Mesenteric fat pad (tissue), 1 donor: ENCODE measurements around the gene CBX3. TPM values are rescaled to one million over a fixed set of nuclear protein-coding genes. Genes with fewer than 3 reads are reported as not detected.
"Not testable (repeated sequence)": the region's sequence is repeated elsewhere in the genome, so short reads cannot be mapped to it uniquely, and the experiment has no call there.

Source experiments
- DNase-seq: peaks from one replicate; pipeline ENCODE4 v3.0.0-alpha.2; 2020; ENCODE audit warnings: low spot score
- total RNA-seq: library from RNA; stranded (reverse); fragmentation: NEBNext Ultra II Directional; extraction: Animal tissue kit (Norgen Biotek cat#: 25700); gene quantifications from one replicate; pipeline ENCODE4 v1.2.1, GENCODE V29; 2021
- donor health status: DM: yes; HTN: yes; CAD: no.

Gene CBX3
- total RNA-seq, 1 donor from 2014 or later: 102 TPM

GRCh38 chr7:26169271-26169670 lies 32.3 kb upstream of the CBX3 start:
- DNase-seq: no peak

GRCh38 chr7:26170663-26171062 lies 30.9 kb upstream of the CBX3 start:
- DNase-seq: no peak

GRCh38 chr7:26171601-26172000 lies 29.9 kb upstream of the CBX3 start:
- no peak for DNase-seq

- DNase-seq: no peak
Observed at GRCh38 chr7:26172048-26172447, 29.5 kb upstream of the CBX3 start.

GRCh38 chr7:26175903-26176302 lies 25.6 kb upstream of the CBX3 start:
- not testable (repeated sequence) for DNase-seq

- not testable (repeated sequence) for DNase-seq
Observed at GRCh38 chr7:26176696-26177095, 24.8 kb upstream of the CBX3 start.

GRCh38 chr7:26177269-26177668 lies 24.3 kb upstream of the CBX3 start:
- not testable (repeated sequence) for DNase-seq

- no peak for DNase-seq
Observed at GRCh38 chr7:26178272-26178960, 23.1 kb upstream of the CBX3 start.

- no peak for DNase-seq
Observed at GRCh38 chr7:26179422-26179821, 22.1 kb upstream of the CBX3 start.

- no peak for DNase-seq
Observed at GRCh38 chr7:26179826-26180497, 21.6 kb upstream of the CBX3 start.

- no peak for DNase-seq
Observed at GRCh38 chr7:26180792-26181198, 20.8 kb upstream of the CBX3 start.

- no peak for DNase-seq
Observed at GRCh38 chr7:26181474-26182227, 19.9 kb upstream of the CBX3 start.

- no peak for DNase-seq
Observed at GRCh38 chr7:26182283-26182682, 19.3 kb upstream of the CBX3 start.

GRCh38 chr7:26182706-26183105 lies 18.8 kb upstream of the CBX3 start:
- no peak for DNase-seq

- DNase-seq: no peak
Observed at GRCh38 chr7:26183545-26184280, 17.8 kb upstream of the CBX3 start.

- DNase-seq: not testable (repeated sequence)
Observed at GRCh38 chr7:26184281-26185101, 17.1 kb upstream of the CBX3 start.

- no peak for DNase-seq
Observed at GRCh38 chr7:26185131-26185843, 16.3 kb upstream of the CBX3 start.

GRCh38 chr7:26185844-26186180 lies 15.7 kb upstream of the CBX3 start:
- DNase-seq: no peak

GRCh38 chr7:26186364-26187311 lies 14.9 kb upstream of the CBX3 start:
- no peak for DNase-seq
